Mucosa of descending colon (tissue), 3 donors: ENCODE measurements around the gene PCGF6. TPM values are rescaled to one million over a fixed set of nuclear protein-coding genes. Genes with fewer than 3 reads are reported as not detected.
A peak's percentile ranks its signal among the peaks of the same experiment; 100 is the strongest.

Experiments used
- ATAC-seq: fragments of 200-7000 bp; cut with Tn5 transposase; one replicate; pipeline ENCODE4 v1.9.1; 2020; ENCODE audit warnings: mild to moderate bottlenecking, moderate library complexity
- DNase-seq, 3 donors: peaks; one replicate each; pipeline ENCODE4 v3.0.0-alpha.2; 2020
- H3K36me3 ChIP-seq: fragments of 200-600 bp; one replicate; pipeline ENCODE4 v1.8.0; 2021; ENCODE audit warnings: low read depth, mild to moderate bottlenecking
- H3K4me1 ChIP-seq: fragments of 200-600 bp; one replicate; pipeline ENCODE4 v1.8.0; 2021; ENCODE audit warnings: low read depth, mild to moderate bottlenecking
- H3K4me3 ChIP-seq: fragments of 200-600 bp; one replicate; pipeline ENCODE4 v1.8.0; 2021; ENCODE audit warnings: mild to moderate bottlenecking
- H3K9me3 ChIP-seq: fragments of 200-600 bp; one replicate; pipeline ENCODE4 v1.8.0; 2021; ENCODE audit warnings: mild to moderate bottlenecking
- intact Hi-C, 2 donors: fragments of 100-400 bp; cut with DNase I in 1 of 2; cut with micrococcal nuclease in 1 of 2; formaldehyde crosslinking; loops; one replicate each; pipeline versions ENCODE4 v1.11.0 to v1.11.1; 2022; cut with DNase I, micrococcal nuclease
- total RNA-seq, 3 donors: library from RNA; stranded (reverse); fragmentation: NEBNext Ultra II Directional in 2 of 3; extraction: Animal tissue kit (Norgen Biotek cat#: 25700) in 2 of 3; gene quantifications; one replicate each; pipeline versions ENCODE4 v1.2.1 to v1.2.4, GENCODE V29; 2021 to 2023
- TF ChIP-seq, protein P1 (sequence below): fragments of 200-600 bp; IDR thresholded peaks from one replicate; pipeline ENCODE4 v1.8.0; 2022; ENCODE audit warnings: antibody characterized with exemption, mild to moderate bottlenecking
- donor health status: DM: no; HTN: no; CAD: no; lungs with moderate emphysema.
- donor health status: DM: no; HTN: no; CAD: no.
- donor health status: DM: no; HTN: yes; CAD: no.

Gene PCGF6
- total RNA-seq, 3 donors from 2014 or later: 5.2 to 10.6 (median 5.7) TPM

GRCh38 chr10:103394180-103394579, 43.2 kb upstream of the PCGF6 start:
- no peak overlapping the region for H3K4me3 ChIP-seq
- intact Hi-C loops: no loop called here
- peaks cover 26% of the 10 kb centered on the region for H3K4me1 ChIP-seq
- ATAC-seq: no peak
- no peak for DNase-seq
- peaks cover 5% of the 10 kb centered on the region for H3K36me3 ChIP-seq
- TF ChIP-seq, protein P1, sequence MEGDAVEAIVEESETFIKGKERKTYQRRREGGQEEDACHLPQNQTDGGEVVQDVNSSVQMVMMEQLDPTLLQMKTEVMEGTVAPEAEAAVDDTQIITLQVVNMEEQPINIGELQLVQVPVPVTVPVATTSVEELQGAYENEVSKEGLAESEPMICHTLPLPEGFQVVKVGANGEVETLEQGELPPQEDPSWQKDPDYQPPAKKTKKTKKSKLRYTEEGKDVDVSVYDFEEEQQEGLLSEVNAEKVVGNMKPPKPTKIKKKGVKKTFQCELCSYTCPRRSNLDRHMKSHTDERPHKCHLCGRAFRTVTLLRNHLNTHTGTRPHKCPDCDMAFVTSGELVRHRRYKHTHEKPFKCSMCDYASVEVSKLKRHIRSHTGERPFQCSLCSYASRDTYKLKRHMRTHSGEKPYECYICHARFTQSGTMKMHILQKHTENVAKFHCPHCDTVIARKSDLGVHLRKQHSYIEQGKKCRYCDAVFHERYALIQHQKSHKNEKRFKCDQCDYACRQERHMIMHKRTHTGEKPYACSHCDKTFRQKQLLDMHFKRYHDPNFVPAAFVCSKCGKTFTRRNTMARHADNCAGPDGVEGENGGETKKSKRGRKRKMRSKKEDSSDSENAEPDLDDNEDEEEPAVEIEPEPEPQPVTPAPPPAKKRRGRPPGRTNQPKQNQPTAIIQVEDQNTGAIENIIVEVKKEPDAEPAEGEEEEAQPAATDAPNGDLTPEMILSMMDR: no peak
- no peaks in the 10 kb centered on the region for H3K9me3 ChIP-seq

- H3K4me1 ChIP-seq: no peaks in the 10 kb centered on the region
- no peaks in the 10 kb centered on the region for H3K36me3 ChIP-seq
- TF ChIP-seq, protein P1: no peak
- intact Hi-C loops: no loop called here
- H3K9me3 ChIP-seq: no peaks in the 10 kb centered on the region
- no peak overlapping the region for H3K4me3 ChIP-seq
- ATAC-seq: no peak
- no peak for DNase-seq
Measured at GRCh38 chr10:103382769-103383168, 31.8 kb upstream of the PCGF6 start.

DNA sequence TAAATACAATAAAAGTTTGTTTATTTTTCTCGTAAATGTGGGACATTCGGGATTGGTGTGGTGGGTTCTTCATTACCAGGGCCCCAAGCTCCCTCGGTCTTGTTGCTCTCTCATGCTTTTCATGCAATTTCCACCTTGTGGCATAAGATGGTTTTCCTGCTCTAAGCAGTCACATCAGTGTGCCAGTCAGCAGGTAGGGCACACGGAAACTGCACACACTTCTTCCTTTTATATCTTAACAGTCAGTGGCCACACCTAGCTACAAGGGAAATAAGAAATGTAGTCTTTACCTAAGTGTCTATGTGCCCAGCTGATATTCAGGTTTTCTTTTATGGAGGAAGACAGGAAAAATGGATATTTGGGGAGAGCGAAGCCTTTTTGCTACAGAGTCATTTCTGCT, 23.3 kb upstream of the PCGF6 start:
- Histone ChIP-seq H3K9me3 (no peaks in the 10 kb centered on the region), H3K4me1 (peaks cover 8% of the 10 kb centered on the region), H3K36me3 (no peaks in the 10 kb centered on the region), H3K4me3 (no peak overlapping the region)
- ATAC-seq (peak; percentile 97), DNase-seq (peak in 1 of 3 donors; percentile 63)
- TF ChIP-seq, protein P1: no peak
- intact Hi-C loops: no loop called here

DNA sequence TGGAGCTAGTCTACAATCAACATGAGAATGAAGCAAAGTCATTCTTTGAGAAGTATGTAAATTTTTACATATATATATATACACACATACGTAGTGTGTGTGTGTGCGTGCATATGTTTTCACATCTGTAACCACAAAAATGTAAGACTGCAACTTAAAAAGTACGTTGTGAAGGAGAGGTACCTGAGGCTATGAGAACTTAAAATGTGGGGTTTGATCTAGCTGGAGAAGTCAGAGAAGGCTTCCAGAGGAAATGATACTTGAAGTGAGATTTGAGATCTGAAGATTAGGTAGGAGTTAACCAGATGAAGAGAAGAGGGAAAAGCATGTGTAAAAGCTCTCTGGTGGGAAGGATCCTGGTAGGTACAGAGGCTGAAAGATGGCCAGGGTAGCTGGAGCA, 22.6 kb upstream of the PCGF6 start:
- H3K36me3 ChIP-seq: no peaks in the 10 kb centered on the region
- no peak overlapping the region for H3K4me3 ChIP-seq
- no peak for ATAC-seq
- TF ChIP-seq, protein P1: no peak
- no peaks in the 10 kb centered on the region for H3K9me3 ChIP-seq
- DNase-seq: no peak
- intact Hi-C loops: no loop called here
- peaks cover 13% of the 10 kb centered on the region for H3K4me1 ChIP-seq

DNA sequence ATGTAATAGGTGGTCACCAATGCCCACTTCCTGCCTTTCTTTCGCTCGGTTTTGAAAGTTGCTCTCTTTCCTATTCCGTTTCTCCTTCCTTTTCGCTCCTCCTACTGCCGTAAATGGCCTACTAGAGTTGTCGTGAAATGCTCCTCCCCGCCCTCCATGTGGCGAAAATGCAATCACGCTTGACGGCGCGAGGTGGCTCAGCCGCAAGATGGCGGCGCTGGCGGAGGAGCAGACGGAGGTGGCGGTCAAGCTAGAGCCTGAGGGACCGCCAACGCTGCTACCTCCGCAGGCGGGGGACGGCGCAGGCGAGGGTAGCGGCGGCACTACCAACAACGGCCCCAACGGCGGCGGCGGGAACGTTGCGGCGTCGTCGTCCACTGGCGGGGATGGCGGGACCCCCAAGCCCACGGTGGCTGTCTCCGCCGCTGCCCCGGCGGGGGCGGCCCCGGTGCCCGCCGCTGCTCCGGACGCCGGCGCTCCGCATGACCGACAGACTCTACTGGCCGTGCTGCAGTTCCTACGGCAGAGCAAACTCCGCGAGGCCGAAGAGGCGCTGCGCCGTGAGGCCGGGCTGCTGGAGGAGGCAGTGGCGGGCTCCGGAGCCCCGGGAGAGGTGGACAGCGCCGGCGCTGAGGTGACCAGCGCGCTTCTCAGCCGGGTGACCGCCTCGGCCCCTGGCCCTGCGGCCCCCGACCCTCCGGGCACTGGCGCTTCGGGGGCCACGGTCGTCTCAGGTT, 17.0 kb upstream of the PCGF6 start, which contains the start of gene TAF5:
TAF5 (plus strand) TSS at position 195 of the 737 bp plus-strand sequence; CDS start at position 209, 14 bp downstream.
- DNase-seq: peak; percentile 93 to 96 (median 94)

More for the DNA sequence above, 17.0 kb upstream of the PCGF6 start, which contains the start of gene TAF5:
- Histone ChIP-seq H3K4me3 (peak within 1 kb of the TSS; percentile 60), H3K9me3 (no peaks in the 10 kb centered on the region), H3K4me1 (peaks cover 13% of the 10 kb centered on the region), H3K36me3 (no peaks in the 10 kb centered on the region)
- TF ChIP-seq, protein P1: no peak
- intact Hi-C loops: no loop called here
- ATAC-seq: peak; percentile 93
